Measurements from ENCODE around the gene KCNJ2.

Gene KCNJ2

DNA sequence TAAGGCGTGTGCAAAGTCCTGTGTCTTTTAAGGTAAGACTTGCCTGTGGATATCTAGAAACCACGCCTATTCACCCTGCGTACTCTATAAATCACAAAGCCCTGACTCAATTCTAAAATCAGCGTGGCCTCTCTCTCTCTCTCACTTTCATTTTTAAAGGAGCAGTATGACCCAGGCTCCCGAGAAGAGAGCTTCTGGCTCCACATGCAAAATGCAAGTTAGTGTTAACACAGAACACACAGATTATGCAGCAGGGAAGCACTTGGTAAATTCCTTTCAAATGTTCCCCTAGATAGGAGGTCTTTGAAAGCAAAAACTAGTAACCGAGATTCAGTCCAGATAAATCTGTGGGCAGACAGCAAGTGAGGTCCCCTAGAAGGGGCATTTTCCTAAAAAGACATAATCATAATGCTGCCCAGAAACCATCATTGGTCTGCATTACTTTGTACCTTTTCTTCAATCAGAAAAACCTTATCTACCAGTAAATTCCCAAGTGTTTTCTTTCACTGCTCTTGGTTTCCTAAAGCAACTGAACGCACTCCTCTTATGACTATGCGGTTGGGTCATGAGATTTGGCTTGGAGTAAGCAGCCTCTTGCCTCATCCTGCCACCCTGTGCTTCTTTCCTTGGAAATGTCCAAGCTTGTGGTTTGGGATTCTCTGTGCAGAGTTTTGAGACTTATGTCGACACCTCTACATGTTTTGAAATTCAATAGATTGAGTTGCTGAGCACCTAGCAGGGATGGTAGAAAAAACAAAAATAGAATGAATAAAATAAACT lies 31.7 kb upstream of the KCNJ2 start:
- H3K4me3 ChIP-seq (ENCODE audit: control insufficient read depth in 1 of 7, extremely low read depth in 1 of 7, insufficient read depth in 4 of 7, low read depth in 2 of 7, low read length in 6 of 7) = peak overlapping the region in 5 of 7 experiments; percentile 16 to 54 (median 46)
- peak; percentile 25 to 68 (median 65) for DNase-seq
- no peak overlapping the region for H3K27ac ChIP-seq (ENCODE audit: insufficient read depth in 1 of 2, low read depth in 1 of 2, low read length in 2 of 2, poor library complexity in 1 of 2, severe bottlenecking in 2 of 2)
- no peaks in the 10 kb centered on the region for H3K36me3 ChIP-seq (ENCODE audit: control insufficient read depth in 4 of 4, insufficient read depth in 4 of 4, low read length in 3 of 4)
- WGBS (ENCODE audit: insufficient coverage) = 33% methylated on average over 3 of the region's 9 CpGs
- ChIA-PET POLR2A (no interaction called here), CTCF (no interaction called here)
- H3K9me3 ChIP-seq (ENCODE audit: control extremely low read depth in 1 of 5, control insufficient read depth in 4 of 5, insufficient read depth in 2 of 5, low read depth in 1 of 5, low read length in 4 of 5) = no peaks in the 10 kb centered on the region
- H3K4me1 ChIP-seq (ENCODE audit: control extremely low read depth in 1 of 4, control insufficient read depth in 4 of 4, insufficient read depth in 4 of 4, low read length in 3 of 4) = peaks cover 0 to 9% (median 5%) of the 10 kb centered on the region in 4 experiments
- H3K27me3 ChIP-seq (replicated peaks in 2 of 5; ENCODE audit: control insufficient read depth in 4 of 5, insufficient read depth in 5 of 5, low read length in 4 of 5) = peaks cover 0 to 4% (median 0%) of the 10 kb centered on the region in 5 experiments

DNA sequence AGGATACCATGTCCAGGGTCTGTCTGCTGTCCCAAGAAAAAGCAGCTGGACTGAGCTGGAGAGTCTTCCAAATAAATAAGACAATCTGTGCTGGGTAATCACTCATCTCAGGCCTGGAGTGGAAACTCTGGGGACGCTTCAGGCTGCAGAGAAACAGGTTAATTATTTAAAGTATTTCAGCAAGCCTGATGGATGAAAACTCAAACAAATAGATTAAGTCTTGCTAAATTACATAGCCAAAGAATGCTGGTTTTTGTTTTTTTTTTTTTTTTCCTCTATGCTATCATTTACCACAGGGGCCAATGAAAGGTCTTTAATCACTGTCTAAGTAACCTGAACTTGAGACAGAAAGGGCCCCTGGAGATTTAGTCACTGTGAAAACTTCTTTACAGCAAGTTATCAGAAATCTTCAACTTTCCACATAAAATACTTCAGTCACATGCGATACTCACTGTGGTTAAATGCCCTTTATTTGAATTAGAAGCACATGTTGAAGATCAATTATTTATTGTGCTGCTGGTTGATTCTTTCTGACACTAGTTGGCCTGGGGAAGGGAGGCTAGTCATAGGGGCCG lies 31.0 kb upstream of the KCNJ2 start:
- Histone ChIP-seq H3K4me3 (ENCODE audit: control insufficient read depth in 1 of 7, extremely low read depth in 1 of 7, insufficient read depth in 4 of 7, low read depth in 2 of 7, low read length in 6 of 7) (no peak overlapping the region), H3K27ac (ENCODE audit: insufficient read depth in 1 of 2, low read depth in 1 of 2, low read length in 2 of 2, poor library complexity in 1 of 2, severe bottlenecking in 2 of 2) (no peak overlapping the region), H3K9me3 (ENCODE audit: control extremely low read depth in 1 of 5, control insufficient read depth in 4 of 5, insufficient read depth in 2 of 5, low read depth in 1 of 5, low read length in 4 of 5) (no peaks in the 10 kb centered on the region), H3K36me3 (ENCODE audit: control insufficient read depth in 4 of 4, insufficient read depth in 4 of 4, low read length in 3 of 4) (no peaks in the 10 kb centered on the region), H3K27me3 (replicated peaks in 2 of 5; ENCODE audit: control insufficient read depth in 4 of 5, insufficient read depth in 5 of 5, low read length in 4 of 5) (peaks cover 0 to 4% (median 0%) of the 10 kb centered on the region in 5 experiments), H3K4me1 (ENCODE audit: control extremely low read depth in 1 of 4, control insufficient read depth in 4 of 4, insufficient read depth in 4 of 4, low read length in 3 of 4) (peaks cover 0 to 9% (median 5%) of the 10 kb centered on the region in 4 experiments)
- ChIA-PET POLR2A (no interaction called here), CTCF (no interaction called here)
- no peak for DNase-seq
- WGBS (ENCODE audit: insufficient coverage) = 100% methylated on average over 1 of the region's 3 CpGs

DNA sequence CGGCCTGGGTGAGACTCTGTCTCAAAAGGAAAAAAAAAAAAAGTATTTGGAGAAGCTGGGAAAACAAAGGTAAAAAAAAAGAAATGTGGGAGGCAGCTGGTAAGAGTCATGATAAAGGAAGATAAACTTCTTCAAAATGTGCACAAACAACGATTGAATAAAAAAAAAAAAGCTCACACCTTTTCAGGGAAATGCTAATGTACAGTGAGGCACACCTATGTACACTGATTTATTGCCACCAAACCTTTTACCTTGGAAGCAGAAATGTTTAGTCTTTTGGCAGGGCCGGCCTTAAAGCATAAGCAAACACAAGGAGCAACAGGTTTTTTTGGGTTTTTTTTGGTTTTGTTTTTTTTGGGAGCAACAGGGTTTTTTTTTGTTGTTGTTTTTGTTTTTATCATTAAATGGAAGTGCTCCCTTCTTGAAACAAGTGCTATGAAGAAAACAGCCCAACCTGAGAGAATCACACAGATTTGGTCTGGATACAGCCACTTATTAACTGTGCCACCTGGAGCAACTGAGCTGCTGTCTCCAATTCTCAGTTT lies 29.8 kb upstream of the KCNJ2 start:
- no peak overlapping the region for H3K27ac ChIP-seq (ENCODE audit: insufficient read depth in 1 of 2, low read depth in 1 of 2, low read length in 2 of 2, poor library complexity in 1 of 2, severe bottlenecking in 2 of 2)
- peaks cover 0 to 12% (median 5%) of the 10 kb centered on the region in 4 experiments for H3K4me1 ChIP-seq (ENCODE audit: control extremely low read depth in 1 of 4, control insufficient read depth in 4 of 4, insufficient read depth in 4 of 4, low read length in 3 of 4)
- 50% methylated on average over 1 of the region's 3 CpGs for WGBS (ENCODE audit: insufficient coverage)
- ChIA-PET POLR2A (interaction anchor here (0.6 kb wide), 1 partner anchor 1966 kb away, joined by 3 read pairs; no protein-coding TSS in a partner anchor), CTCF (interaction anchor here (1.4 to 2.4 kb wide), 3 partner anchors 531 to 572 kb away, joined by 3 to 10 read pairs (median 4); no protein-coding TSS in a partner anchor)
- no peaks in the 10 kb centered on the region for H3K9me3 ChIP-seq (ENCODE audit: control extremely low read depth in 1 of 5, control insufficient read depth in 4 of 5, insufficient read depth in 2 of 5, low read depth in 1 of 5, low read length in 4 of 5)
- DNase-seq = no peak
- H3K27me3 ChIP-seq (replicated peaks in 2 of 5; ENCODE audit: control insufficient read depth in 4 of 5, insufficient read depth in 5 of 5, low read length in 4 of 5) = no peaks in the 10 kb centered on the region
- no peak overlapping the region for H3K4me3 ChIP-seq (ENCODE audit: control insufficient read depth in 1 of 7, extremely low read depth in 1 of 7, insufficient read depth in 4 of 7, low read depth in 2 of 7, low read length in 6 of 7)
- H3K36me3 ChIP-seq (ENCODE audit: control insufficient read depth in 4 of 4, insufficient read depth in 4 of 4, low read length in 3 of 4) = no peaks in the 10 kb centered on the region

DNA sequence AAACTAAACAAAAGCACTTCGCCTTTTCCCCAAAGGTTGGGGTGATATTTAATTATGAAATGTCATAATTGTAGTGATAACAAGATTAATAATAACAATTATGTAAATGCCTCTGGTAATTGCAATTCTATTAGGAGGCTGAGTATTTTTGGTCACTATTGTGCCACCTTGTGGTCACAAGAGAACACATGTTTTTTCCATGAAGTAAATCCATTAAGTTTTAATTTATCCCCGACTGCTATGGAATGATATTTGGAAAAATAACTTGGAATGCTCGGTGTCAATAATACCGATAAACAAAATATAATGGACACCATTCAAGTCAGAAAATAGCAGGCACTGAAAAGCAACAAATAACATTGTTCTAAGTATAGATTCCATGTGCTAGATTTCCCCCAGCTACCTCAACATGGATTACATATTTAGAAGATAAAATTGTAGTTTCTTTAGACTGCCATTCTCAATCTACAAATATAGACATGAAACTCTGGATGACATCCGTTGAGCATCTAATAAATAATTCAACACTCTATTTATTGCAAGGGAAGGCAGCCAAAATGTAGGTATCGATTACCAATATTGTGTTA lies 25.0 kb upstream of the KCNJ2 start:
- CTCF ChIA-PET = interaction anchor here (0.8 to 2.3 kb wide), 6 partner anchors 15 to 576 kb away, joined by 3 to 12 read pairs (median 4); no protein-coding TSS in a partner anchor
- DNase-seq = peak; percentile 45 to 58 (median 50)

DNA sequence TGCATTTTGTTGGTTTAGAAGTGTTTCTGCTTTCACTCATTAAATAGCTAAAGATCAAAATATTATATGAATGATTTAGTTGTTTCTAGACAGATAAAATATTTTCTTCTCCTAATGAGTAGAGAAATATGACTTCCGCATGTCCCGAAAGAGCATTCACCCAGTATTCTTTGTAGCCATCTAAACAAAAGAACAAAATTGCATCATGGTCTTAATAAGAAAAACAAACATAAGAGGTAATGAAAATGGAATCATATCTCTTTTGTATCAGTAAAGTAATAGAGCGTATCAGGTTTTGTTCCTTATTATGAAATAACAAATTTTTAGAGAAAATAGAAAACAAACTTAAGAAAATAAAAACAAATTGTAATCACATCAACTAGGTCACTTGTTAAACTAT lies 16.1 kb upstream of the KCNJ2 start:
- Histone ChIP-seq H3K36me3 (ENCODE audit: control insufficient read depth in 4 of 4, insufficient read depth in 4 of 4, low read length in 3 of 4) (no peaks in the 10 kb centered on the region), H3K4me1 (ENCODE audit: control extremely low read depth in 1 of 4, control insufficient read depth in 4 of 4, insufficient read depth in 4 of 4, low read length in 3 of 4) (no peaks in the 10 kb centered on the region), H3K27ac (ENCODE audit: insufficient read depth in 1 of 2, low read depth in 1 of 2, low read length in 2 of 2, poor library complexity in 1 of 2, severe bottlenecking in 2 of 2) (no peak overlapping the region), H3K4me3 (ENCODE audit: control insufficient read depth in 1 of 7, extremely low read depth in 1 of 7, insufficient read depth in 4 of 7, low read depth in 2 of 7, low read length in 6 of 7) (no peak overlapping the region), H3K27me3 (replicated peaks in 2 of 5; ENCODE audit: control insufficient read depth in 4 of 5, insufficient read depth in 5 of 5, low read length in 4 of 5) (no peaks in the 10 kb centered on the region), H3K9me3 (ENCODE audit: control extremely low read depth in 1 of 5, control insufficient read depth in 4 of 5, insufficient read depth in 2 of 5, low read depth in 1 of 5, low read length in 4 of 5) (no peaks in the 10 kb centered on the region)
- WGBS (ENCODE audit: insufficient coverage) = no CpG with 5 or more reads among the region's 3 CpGs
- POLR2A ChIA-PET = no interaction called here
- DNase-seq = no peak
- CTCF ChIA-PET = interaction anchor here (1.2 kb wide), 1 partner anchor 82 kb away, joined by 3 read pairs; no protein-coding TSS in a partner anchor

More for the DNA sequence above, 25.0 kb upstream of the KCNJ2 start:
- POLR2A ChIA-PET = no interaction called here
- H3K27me3 ChIP-seq (replicated peaks in 2 of 5; ENCODE audit: control insufficient read depth in 4 of 5, insufficient read depth in 5 of 5, low read length in 4 of 5) = no peaks in the 10 kb centered on the region
- H3K27ac ChIP-seq (ENCODE audit: insufficient read depth in 1 of 2, low read depth in 1 of 2, low read length in 2 of 2, poor library complexity in 1 of 2, severe bottlenecking in 2 of 2) = no peak overlapping the region
- WGBS (ENCODE audit: insufficient coverage) = no CpG with 5 or more reads among the region's 6 CpGs
- no peak overlapping the region for H3K4me3 ChIP-seq (ENCODE audit: control insufficient read depth in 1 of 7, extremely low read depth in 1 of 7, insufficient read depth in 4 of 7, low read depth in 2 of 7, low read length in 6 of 7)
- no peaks in the 10 kb centered on the region for H3K9me3 ChIP-seq (ENCODE audit: control extremely low read depth in 1 of 5, control insufficient read depth in 4 of 5, insufficient read depth in 2 of 5, low read depth in 1 of 5, low read length in 4 of 5)
- H3K4me1 ChIP-seq (ENCODE audit: control extremely low read depth in 1 of 4, control insufficient read depth in 4 of 4, insufficient read depth in 4 of 4, low read length in 3 of 4) = peaks cover 0 to 3% (median 0%) of the 10 kb centered on the region in 4 experiments
- no peaks in the 10 kb centered on the region for H3K36me3 ChIP-seq (ENCODE audit: control insufficient read depth in 4 of 4, insufficient read depth in 4 of 4, low read length in 3 of 4)

DNA sequence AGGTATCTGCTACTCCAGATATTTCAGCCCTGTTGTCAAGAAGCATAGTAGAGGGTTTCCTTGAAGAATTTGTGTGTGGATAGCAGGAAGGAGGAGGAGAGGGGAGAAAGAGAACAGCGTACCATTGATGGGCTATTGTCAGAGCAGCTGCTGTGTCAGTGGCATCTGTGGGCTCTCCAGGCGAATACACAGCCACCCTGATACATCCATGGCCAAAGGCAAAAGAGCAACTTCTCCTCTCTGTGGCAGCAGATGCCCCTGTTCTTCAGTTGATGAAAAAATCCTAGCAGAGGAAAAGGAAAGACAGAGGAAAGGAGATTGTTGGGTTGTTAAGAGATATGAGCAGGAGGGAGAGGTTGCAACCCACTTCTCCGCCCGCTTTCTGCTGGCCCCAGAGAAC lies 12.2 kb upstream of the KCNJ2 start:
- Histone ChIP-seq H3K36me3 (ENCODE audit: control insufficient read depth in 4 of 4, insufficient read depth in 4 of 4, low read length in 3 of 4) (no peaks in the 10 kb centered on the region), H3K27me3 (replicated peaks in 2 of 5; ENCODE audit: control insufficient read depth in 4 of 5, insufficient read depth in 5 of 5, low read length in 4 of 5) (no peaks in the 10 kb centered on the region), H3K27ac (ENCODE audit: insufficient read depth in 1 of 2, low read depth in 1 of 2, low read length in 2 of 2, poor library complexity in 1 of 2, severe bottlenecking in 2 of 2) (no peak overlapping the region), H3K4me3 (ENCODE audit: control insufficient read depth in 1 of 7, extremely low read depth in 1 of 7, insufficient read depth in 4 of 7, low read depth in 2 of 7, low read length in 6 of 7) (no peak overlapping the region), H3K4me1 (ENCODE audit: control extremely low read depth in 1 of 4, control insufficient read depth in 4 of 4, insufficient read depth in 4 of 4, low read length in 3 of 4) (no peaks in the 10 kb centered on the region), H3K9me3 (ENCODE audit: control extremely low read depth in 1 of 5, control insufficient read depth in 4 of 5, insufficient read depth in 2 of 5, low read depth in 1 of 5, low read length in 4 of 5) (no peaks in the 10 kb centered on the region)
- no CpG with 5 or more reads among the region's 4 CpGs for WGBS (ENCODE audit: insufficient coverage)
- ChIA-PET POLR2A (no interaction called here), CTCF (no interaction called here)
- no peak for DNase-seq

DNA sequence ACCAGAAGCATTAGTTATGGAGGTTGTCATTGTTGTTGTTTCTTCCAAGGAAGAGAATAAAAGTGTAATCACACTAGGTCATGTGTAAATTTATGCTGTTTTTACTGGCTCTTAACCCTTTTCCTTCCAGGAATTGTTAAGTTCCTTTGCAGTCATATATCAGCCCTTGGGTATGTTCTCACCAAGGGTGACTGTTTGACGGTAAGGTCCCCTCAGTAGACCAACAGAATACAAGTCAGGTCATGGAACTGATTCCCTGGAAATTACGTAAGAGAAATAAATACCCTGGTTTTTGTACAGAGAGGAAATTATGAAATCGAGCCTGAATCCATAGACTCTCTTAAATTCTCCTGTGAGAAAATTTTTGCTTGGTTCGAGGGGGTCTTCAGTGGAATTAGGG lies 11.2 kb upstream of the KCNJ2 start:
- WGBS (ENCODE audit: insufficient coverage) = 83% methylated on average over 3 of the region's 4 CpGs
- POLR2A ChIA-PET = no interaction called here
- CTCF ChIA-PET = no interaction called here
- H3K4me1 ChIP-seq (ENCODE audit: control extremely low read depth in 1 of 4, control insufficient read depth in 4 of 4, insufficient read depth in 4 of 4, low read length in 3 of 4) = no peaks in the 10 kb centered on the region
- no peak for DNase-seq
- H3K36me3 ChIP-seq (ENCODE audit: control insufficient read depth in 4 of 4, insufficient read depth in 4 of 4, low read length in 3 of 4) = no peaks in the 10 kb centered on the region
- H3K27me3 ChIP-seq (replicated peaks in 2 of 5; ENCODE audit: control insufficient read depth in 4 of 5, insufficient read depth in 5 of 5, low read length in 4 of 5) = no peaks in the 10 kb centered on the region
- H3K4me3 ChIP-seq (ENCODE audit: control insufficient read depth in 1 of 7, extremely low read depth in 1 of 7, insufficient read depth in 4 of 7, low read depth in 2 of 7, low read length in 6 of 7) = no peak overlapping the region
- no peaks in the 10 kb centered on the region for H3K9me3 ChIP-seq (ENCODE audit: control extremely low read depth in 1 of 5, control insufficient read depth in 4 of 5, insufficient read depth in 2 of 5, low read depth in 1 of 5, low read length in 4 of 5)
- H3K27ac ChIP-seq (ENCODE audit: insufficient read depth in 1 of 2, low read depth in 1 of 2, low read length in 2 of 2, poor library complexity in 1 of 2, severe bottlenecking in 2 of 2) = no peak overlapping the region
